ENCODE data around the gene SRCIN1. TPM values are rescaled to one million over a fixed set of nuclear protein-coding genes. Genes with fewer than 3 reads are reported as not detected.
"Not testable (repeated sequence)": the region's sequence is repeated elsewhere in the genome, so short reads cannot be mapped to it uniquely, and the experiment has no call there.

Gene SRCIN1, protein sequence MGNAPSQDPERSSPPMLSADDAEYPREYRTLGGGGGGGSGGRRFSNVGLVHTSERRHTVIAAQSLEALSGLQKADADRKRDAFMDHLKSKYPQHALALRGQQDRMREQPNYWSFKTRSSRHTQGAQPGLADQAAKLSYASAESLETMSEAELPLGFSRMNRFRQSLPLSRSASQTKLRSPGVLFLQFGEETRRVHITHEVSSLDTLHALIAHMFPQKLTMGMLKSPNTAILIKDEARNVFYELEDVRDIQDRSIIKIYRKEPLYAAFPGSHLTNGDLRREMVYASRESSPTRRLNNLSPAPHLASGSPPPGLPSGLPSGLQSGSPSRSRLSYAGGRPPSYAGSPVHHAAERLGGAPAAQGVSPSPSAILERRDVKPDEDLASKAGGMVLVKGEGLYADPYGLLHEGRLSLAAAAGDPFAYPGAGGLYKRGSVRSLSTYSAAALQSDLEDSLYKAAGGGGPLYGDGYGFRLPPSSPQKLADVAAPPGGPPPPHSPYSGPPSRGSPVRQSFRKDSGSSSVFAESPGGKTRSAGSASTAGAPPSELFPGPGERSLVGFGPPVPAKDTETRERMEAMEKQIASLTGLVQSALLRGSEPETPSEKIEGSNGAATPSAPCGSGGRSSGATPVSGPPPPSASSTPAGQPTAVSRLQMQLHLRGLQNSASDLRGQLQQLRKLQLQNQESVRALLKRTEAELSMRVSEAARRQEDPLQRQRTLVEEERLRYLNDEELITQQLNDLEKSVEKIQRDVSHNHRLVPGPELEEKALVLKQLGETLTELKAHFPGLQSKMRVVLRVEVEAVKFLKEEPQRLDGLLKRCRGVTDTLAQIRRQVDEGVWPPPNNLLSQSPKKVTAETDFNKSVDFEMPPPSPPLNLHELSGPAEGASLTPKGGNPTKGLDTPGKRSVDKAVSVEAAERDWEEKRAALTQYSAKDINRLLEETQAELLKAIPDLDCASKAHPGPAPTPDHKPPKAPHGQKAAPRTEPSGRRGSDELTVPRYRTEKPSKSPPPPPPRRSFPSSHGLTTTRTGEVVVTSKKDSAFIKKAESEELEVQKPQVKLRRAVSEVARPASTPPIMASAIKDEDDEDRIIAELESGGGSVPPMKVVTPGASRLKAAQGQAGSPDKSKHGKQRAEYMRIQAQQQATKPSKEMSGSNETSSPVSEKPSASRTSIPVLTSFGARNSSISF
- polyA plus RNA-seq (2013, experiment 1 of 2), result 2.7 TPM
- 2.1 TPM for polyA plus RNA-seq (2013, experiment 2 of 2)

DNA sequence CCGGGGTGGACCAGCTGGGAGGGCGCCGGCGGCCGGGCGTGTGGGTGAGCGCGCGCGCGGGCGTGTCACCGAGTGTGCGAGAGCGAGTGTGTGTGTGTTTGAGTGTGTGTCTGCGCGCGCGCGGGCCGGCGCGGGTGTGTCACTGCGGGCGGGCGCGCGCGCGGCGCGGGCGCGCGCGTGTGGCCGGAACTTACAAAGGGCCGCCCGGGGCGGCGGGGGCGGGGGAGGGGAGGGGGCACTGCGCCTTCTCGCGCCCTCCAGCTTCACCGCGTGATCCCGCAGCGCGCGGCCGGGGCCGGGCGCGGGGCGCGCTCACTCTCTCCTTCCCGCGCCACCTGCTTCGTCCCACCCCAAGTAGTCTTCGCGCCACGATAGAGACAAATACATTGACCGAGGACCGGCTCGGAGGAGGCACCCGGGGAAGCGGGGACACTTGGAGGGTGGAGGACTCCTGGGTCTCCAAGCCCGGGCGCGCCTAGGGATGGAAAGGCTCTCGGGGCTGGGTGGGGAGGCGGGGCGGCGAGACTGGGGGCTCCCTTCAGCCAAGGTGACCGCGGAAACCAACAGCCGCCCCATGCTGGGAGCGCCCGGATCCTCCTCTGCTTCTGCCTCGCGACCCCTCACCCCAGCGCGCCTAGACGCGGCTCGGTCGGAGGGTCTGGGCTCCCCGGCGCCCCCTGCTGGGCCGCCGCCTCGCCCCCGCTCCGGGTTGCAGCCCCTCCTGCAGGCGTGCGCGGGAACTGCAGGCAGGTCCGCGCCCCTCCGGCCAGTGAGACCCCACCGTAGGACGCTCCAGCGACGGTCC, at the start of gene SRCIN1:
Gene SRCIN1, minus strand, starts transcription at position 112 of the 805 bp plus-strand sequence. CDS start 247 bp downstream, outside the sequence.
- WGBS, 2 experiments (ENCODE audit: insufficient coverage in 2 of 2), result 0 to 2% methylated on average over 20 to 54 of the region's 105 CpGs
- Histone ChIP-seq H3K9me3 (ENCODE audit: control insufficient read depth, low read length) (no peaks in the 10 kb centered on the region), H3K27ac (ENCODE audit: low read depth, low read length, severe bottlenecking) (no peak within 1 kb of the TSS)

DNA sequence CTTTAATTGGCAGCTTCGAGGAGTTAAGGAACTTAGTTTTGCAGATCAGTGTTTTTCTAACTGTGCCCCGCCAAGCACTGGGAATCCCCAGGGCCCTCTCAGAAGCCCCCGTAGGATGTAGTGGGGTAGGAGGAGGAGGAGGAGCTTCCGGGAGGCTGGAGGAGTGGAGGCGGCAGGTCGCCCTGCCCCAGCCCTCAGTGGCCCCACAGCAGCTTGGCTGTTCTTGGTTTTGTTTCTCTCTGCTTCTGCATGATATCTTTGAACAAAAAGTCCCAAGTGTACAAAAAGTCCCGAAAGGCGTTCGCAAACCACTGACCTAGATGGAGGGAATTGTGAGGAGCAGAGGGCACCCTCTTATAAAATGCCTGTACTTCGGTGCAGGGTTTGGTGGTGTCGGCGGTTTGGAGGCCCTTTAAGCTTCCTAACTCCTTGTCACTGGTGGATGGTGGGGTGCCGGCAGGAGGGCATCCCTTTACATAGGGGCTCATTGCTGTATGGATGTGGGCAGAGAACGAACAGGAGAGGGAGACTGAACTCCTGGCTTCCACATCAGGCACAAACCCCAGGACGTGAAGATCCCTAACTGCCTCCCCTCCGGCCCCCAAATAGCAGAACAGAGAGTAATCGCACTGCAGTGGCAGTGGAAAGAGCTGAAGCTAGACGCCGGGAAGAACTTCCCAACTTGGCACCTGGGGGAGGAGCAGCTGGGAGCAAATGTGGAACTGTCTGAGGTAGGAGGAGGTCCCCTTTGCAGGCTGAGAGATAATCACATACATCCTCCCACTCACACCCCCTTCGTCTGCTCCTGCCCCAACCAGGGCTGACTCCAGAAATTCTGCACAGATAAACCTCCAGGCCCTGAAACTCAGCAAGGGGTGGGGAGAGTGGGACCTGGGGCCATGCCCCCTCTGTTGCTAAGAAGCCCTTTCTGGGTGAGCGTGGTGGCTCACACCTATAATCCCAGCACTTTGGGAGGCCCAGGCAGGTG, 49.0 kb upstream of the SRCIN1 start:
- H3K27ac ChIP-seq (ENCODE audit: low read depth, low read length, severe bottlenecking), result peak overlapping the region; percentile 37
- peaks cover 15% of the 10 kb centered on the region for H3K4me1 ChIP-seq (ENCODE audit: control insufficient read depth, insufficient read depth, low read length, poor library complexity, severe bottlenecking)
- no peaks in the 10 kb centered on the region for H3K36me3 ChIP-seq (ENCODE audit: control insufficient read depth, insufficient read depth, low read length)
- WGBS, 2 experiments (ENCODE audit: insufficient coverage in 2 of 2), result 54 to 78% methylated on average over 12 of the region's 21 CpGs
- no peaks in the 10 kb centered on the region for H3K9me3 ChIP-seq (ENCODE audit: control insufficient read depth, low read length)
- H3K4me3 ChIP-seq (ENCODE audit: extremely low read depth, insufficient read depth, low read length, poor library complexity, severe bottlenecking), result no peak overlapping the region

More for the DNA sequence above, at the start of gene SRCIN1:
- Histone ChIP-seq H3K36me3 (ENCODE audit: control insufficient read depth, insufficient read depth, low read length) (no peaks in the 10 kb centered on the region), H3K4me1 (ENCODE audit: control insufficient read depth, insufficient read depth, low read length, poor library complexity, severe bottlenecking) (peaks cover 24% of the 10 kb centered on the region), H3K4me3 (ENCODE audit: extremely low read depth, insufficient read depth, low read length, poor library complexity, severe bottlenecking) (peak within 1 kb of the TSS; percentile 48)

DNA sequence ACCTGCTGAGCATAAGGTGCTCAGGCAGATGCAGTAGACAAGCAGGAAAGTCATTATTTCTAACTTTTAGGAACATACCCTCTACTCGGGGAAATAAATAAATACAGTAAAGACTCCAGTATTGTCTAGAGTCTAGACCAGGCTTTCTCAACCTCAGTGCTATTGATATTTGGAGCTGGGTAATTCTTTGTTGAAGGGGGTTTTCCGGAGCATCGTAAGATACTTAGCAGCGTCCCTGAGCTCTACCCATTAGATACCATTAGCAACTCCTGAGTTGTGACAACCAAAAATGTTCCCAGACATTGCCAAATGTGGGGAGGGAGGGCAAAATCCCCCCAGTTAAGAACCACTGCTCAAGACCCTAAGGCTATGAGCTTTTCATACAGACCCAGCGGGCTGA, 47.9 kb upstream of the SRCIN1 start:
- 100% methylated on average over 1 of the region's 5 CpGs; no CpG with 5 or more reads in 1 of the 2 experiments for WGBS, 2 experiments (ENCODE audit: insufficient coverage in 2 of 2)
- no peaks in the 10 kb centered on the region for H3K9me3 ChIP-seq (ENCODE audit: control insufficient read depth, low read length)
- H3K4me3 ChIP-seq (ENCODE audit: extremely low read depth, insufficient read depth, low read length, poor library complexity, severe bottlenecking), result no peak overlapping the region
- peaks cover 15% of the 10 kb centered on the region for H3K4me1 ChIP-seq (ENCODE audit: control insufficient read depth, insufficient read depth, low read length, poor library complexity, severe bottlenecking)
- H3K27ac ChIP-seq (ENCODE audit: low read depth, low read length, severe bottlenecking), result no peak overlapping the region
- no peaks in the 10 kb centered on the region for H3K36me3 ChIP-seq (ENCODE audit: control insufficient read depth, insufficient read depth, low read length)

DNA sequence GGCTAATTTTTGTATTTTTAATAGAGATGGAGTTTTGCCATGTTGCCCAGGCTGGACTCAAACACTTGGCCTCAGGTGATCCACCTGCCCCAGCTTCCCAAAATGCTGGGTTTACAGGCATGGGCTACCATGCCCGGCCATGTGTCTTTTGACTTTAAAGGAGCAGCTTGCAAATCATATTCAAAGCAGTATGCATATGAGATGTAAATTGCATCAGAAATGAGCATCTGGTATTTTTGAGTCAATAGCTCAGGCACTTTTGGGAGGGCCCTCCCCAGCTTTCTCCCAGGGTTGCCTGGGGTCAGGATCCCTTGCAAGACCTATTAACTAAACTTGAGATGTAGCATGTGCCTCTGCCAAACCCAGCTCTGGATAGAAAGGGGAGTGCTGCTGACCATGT, 47.5 kb upstream of the SRCIN1 start:
- no peaks in the 10 kb centered on the region for H3K9me3 ChIP-seq (ENCODE audit: control insufficient read depth, low read length)
- 89 to 100% methylated on average over 1 of the region's 1 CpG for WGBS, 2 experiments (ENCODE audit: insufficient coverage in 2 of 2)
- no peaks in the 10 kb centered on the region for H3K36me3 ChIP-seq (ENCODE audit: control insufficient read depth, insufficient read depth, low read length)
- peaks cover 15% of the 10 kb centered on the region for H3K4me1 ChIP-seq (ENCODE audit: control insufficient read depth, insufficient read depth, low read length, poor library complexity, severe bottlenecking)
- H3K4me3 ChIP-seq (ENCODE audit: extremely low read depth, insufficient read depth, low read length, poor library complexity, severe bottlenecking), result no peak overlapping the region
- H3K27ac ChIP-seq (ENCODE audit: low read depth, low read length, severe bottlenecking), result no peak overlapping the region

DNA sequence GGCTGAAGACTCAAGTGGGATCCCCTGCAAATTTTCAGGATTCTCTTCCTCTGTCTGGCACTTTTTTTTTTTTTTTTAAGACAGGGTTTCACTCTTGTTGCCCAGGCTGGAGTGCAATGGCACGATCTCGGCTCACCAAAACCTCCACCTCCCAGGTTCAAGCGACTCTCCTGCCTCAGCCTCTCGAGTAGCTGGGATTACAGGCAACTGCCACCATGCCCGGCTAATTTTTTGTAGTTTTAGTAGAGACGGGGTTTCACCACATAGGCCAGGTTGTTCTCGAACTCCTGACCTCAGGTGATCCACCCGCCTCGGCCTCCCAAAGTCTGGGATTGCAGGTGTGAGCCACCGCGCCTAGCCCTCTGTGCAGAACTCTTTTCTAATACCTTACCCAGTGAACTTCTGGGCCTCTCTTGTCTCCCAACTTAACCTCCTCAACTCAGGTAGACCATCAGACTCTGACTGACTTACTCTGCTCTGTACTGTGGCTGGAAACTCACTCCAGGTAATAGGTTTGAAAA, 45.0 kb upstream of the SRCIN1 start:
- WGBS, 2 experiments (ENCODE audit: insufficient coverage in 2 of 2), result 88 to 93% methylated on average over 7 to 11 of the region's 11 CpGs
- H3K9me3 ChIP-seq (ENCODE audit: control insufficient read depth, low read length), result not testable (repeated sequence)

DNA sequence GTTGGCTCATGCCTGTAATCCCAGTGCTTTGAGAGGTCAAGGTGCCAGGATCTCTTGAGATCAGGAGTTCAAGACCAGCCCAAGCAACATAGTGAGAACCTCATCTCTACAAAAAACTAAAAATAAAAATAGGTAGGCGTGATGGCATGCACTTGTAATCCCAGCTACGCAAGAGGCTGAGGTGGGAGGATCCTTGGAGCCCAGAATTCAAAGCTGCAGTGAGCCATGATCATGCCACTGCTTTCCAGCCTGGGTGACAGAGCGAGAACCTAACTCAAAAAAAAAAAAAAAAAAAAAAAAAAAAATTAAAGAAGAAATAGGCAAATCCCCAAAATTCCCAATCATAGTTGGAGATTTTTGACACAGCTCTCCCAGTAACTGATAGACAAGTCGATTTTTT, 32.2 kb upstream of the SRCIN1 start:
- H3K4me3 ChIP-seq (ENCODE audit: extremely low read depth, insufficient read depth, low read length, poor library complexity, severe bottlenecking), result no peak overlapping the region
- WGBS, 2 experiments (ENCODE audit: insufficient coverage in 2 of 2), result 90 to 93% methylated on average over 2 of the region's 4 CpGs
- H3K36me3 ChIP-seq (ENCODE audit: control insufficient read depth, insufficient read depth, low read length), result no peaks in the 10 kb centered on the region
- H3K27ac ChIP-seq (ENCODE audit: low read depth, low read length, severe bottlenecking), result no peak overlapping the region
- no peaks in the 10 kb centered on the region for H3K4me1 ChIP-seq (ENCODE audit: control insufficient read depth, insufficient read depth, low read length, poor library complexity, severe bottlenecking)
- H3K9me3 ChIP-seq (ENCODE audit: control insufficient read depth, low read length), result no peaks in the 10 kb centered on the region

More for the DNA sequence above, 45.0 kb upstream of the SRCIN1 start:
- not testable (repeated sequence) for H3K36me3 ChIP-seq (ENCODE audit: control insufficient read depth, insufficient read depth, low read length); H3K4me1 ChIP-seq (ENCODE audit: control insufficient read depth, insufficient read depth, low read length, poor library complexity, severe bottlenecking); H3K27ac ChIP-seq (ENCODE audit: low read depth, low read length, severe bottlenecking); H3K4me3 ChIP-seq (ENCODE audit: extremely low read depth, insufficient read depth, low read length, poor library complexity, severe bottlenecking)

DNA sequence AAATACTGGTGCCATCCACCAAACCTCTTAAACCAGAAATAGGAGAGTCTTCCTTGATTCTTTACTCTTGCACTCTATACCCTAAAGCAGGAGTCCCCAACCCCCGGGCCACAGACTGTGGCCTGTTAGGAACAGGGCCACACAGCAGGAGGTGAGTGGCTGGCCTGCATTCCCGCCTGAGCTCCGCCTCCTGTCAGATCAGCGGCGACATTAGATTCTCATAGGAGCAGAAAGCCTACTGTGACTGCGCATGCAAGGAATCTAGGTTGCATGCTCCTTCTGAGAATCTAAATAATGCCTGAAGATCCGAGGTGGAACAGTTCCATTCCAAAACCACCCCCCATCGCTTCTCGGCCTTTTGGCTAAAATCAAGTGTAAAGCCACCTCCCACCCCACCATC, 30.3 kb upstream of the SRCIN1 start:
- Histone ChIP-seq H3K36me3 (ENCODE audit: control insufficient read depth, insufficient read depth, low read length) (no peaks in the 10 kb centered on the region), H3K9me3 (ENCODE audit: control insufficient read depth, low read length) (no peaks in the 10 kb centered on the region), H3K4me3 (ENCODE audit: extremely low read depth, insufficient read depth, low read length, poor library complexity, severe bottlenecking) (no peak overlapping the region), H3K27ac (ENCODE audit: low read depth, low read length, severe bottlenecking) (no peak overlapping the region), H3K4me1 (ENCODE audit: control insufficient read depth, insufficient read depth, low read length, poor library complexity, severe bottlenecking) (no peaks in the 10 kb centered on the region)
- 30 to 33% methylated on average over 6 to 9 of the region's 9 CpGs for WGBS, 2 experiments (ENCODE audit: insufficient coverage in 2 of 2)

DNA sequence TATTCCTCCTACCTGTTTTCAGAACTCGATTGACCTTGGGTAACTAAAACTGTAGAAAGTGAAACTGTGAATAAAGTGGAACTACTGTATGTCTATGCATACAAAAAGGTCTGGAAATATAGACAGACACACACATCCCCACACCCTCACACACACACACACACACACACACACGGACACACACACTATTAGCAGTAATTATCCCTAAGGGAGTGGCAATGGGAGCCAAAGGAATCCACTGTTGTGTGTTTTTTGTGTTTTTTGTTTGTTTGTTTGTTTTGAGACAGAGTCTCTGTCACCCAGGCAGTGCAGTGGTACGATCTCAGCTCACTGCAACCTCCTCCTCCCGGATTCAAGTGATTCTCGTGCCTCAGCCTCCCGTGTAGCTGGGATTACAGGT, 26.6 kb upstream of the SRCIN1 start:
- Histone ChIP-seq H3K9me3 (ENCODE audit: control insufficient read depth, low read length) (no peaks in the 10 kb centered on the region), H3K4me3 (ENCODE audit: extremely low read depth, insufficient read depth, low read length, poor library complexity, severe bottlenecking) (no peak overlapping the region), H3K27ac (ENCODE audit: low read depth, low read length, severe bottlenecking) (no peak overlapping the region), H3K36me3 (ENCODE audit: control insufficient read depth, insufficient read depth, low read length) (no peaks in the 10 kb centered on the region), H3K4me1 (ENCODE audit: control insufficient read depth, insufficient read depth, low read length, poor library complexity, severe bottlenecking) (no peaks in the 10 kb centered on the region)
- 85 to 91% methylated on average over 3 to 4 of the region's 6 CpGs for WGBS, 2 experiments (ENCODE audit: insufficient coverage in 2 of 2)

DNA sequence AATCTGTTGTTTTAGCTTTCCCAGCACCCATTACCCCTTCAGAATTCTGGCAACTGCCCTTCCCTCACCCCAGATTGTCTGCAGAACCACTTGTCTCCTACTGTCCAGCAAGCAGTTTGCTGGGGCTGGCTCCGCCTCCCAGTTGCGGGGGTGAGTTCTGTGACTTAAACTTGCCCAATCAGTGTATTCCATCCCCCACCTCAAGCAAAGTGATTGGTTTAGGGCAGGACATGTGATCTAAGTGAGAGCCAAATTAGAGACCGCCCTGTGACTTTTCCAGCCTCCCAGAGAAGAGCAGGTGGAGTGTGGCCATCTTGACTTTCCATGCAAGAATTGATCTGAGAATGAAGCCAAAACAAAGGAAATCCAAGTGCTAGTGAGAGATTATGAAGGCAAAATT, 22.7 kb upstream of the SRCIN1 start:
- Histone ChIP-seq H3K27ac (ENCODE audit: low read depth, low read length, severe bottlenecking) (no peak overlapping the region), H3K9me3 (ENCODE audit: control insufficient read depth, low read length) (no peaks in the 10 kb centered on the region), H3K4me1 (ENCODE audit: control insufficient read depth, insufficient read depth, low read length, poor library complexity, severe bottlenecking) (no peaks in the 10 kb centered on the region), H3K36me3 (ENCODE audit: control insufficient read depth, insufficient read depth, low read length) (no peaks in the 10 kb centered on the region), H3K4me3 (ENCODE audit: extremely low read depth, insufficient read depth, low read length, poor library complexity, severe bottlenecking) (no peak overlapping the region)
- 86 to 96% methylated on average over 1 to 2 of the region's 3 CpGs for WGBS, 2 experiments (ENCODE audit: insufficient coverage in 2 of 2)
